WI38 (cell line): ENCODE measurements around the gene SNX2.

Experiments
- H3K4me3 ChIP-seq: 2 replicates; pipeline ENCODE4 v1.5.1; 2011; ENCODE audit warnings: low read depth, mild to moderate bottlenecking, control low read depth, low read length
- CTCF ChIP-seq: IDR thresholded peaks from 2 replicates; pipeline ENCODE4 v1.5.1; 2012; ENCODE audit warnings: low read depth, mild to moderate bottlenecking, control low read depth, low read length

Gene SNX2

GRCh38 chr5:122770477-122770876 is 4.4 kb upstream of the SNX2 start:
- TF ChIP-seq CTCF, result no peak
- no peak overlapping the region for H3K4me3 ChIP-seq

GRCh38 chr5:122772446-122772845 is 2.4 kb upstream of the SNX2 start:
- TF ChIP-seq CTCF, result no peak
- H3K4me3 ChIP-seq, result no peak overlapping the region

GRCh38 chr5:122773619-122774018 is 1.3 kb upstream of the SNX2 start:
- no peak overlapping the region for H3K4me3 ChIP-seq
- no peak for TF ChIP-seq CTCF

GRCh38 chr5:122774519-122774860 is 390 bp upstream of the SNX2 start:
- peak overlapping the region; percentile 81 for H3K4me3 ChIP-seq
- no peak for TF ChIP-seq CTCF

GRCh38 chr5:122775550-122776542 is 966 bp downstream of the SNX2 start:
- H3K4me3 ChIP-seq, result peak overlapping the region; percentile 81
- no peak for TF ChIP-seq CTCF

GRCh38 chr5:122778157-122778556 is 3.3 kb downstream of the SNX2 start:
- no peak for TF ChIP-seq CTCF
- no peak overlapping the region for H3K4me3 ChIP-seq

DNA sequence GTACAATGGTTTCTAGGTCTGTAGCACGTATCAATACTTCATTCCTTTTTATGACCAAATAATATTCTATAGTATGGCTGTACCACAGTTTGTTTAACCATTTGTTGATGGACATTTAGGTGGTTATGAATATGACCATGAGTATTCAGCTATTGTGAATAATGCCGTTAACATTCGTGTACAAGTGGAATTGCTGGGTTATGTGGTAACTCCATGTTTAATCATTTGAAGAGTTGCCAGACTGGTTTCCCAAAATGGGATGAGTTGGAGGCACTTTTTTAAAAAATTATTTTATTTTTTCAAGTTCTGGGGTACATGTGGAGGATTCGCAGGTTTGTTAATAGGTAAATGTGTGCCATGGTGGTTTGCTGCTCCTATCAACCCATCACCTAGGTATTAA is 4.6 kb downstream of the SNX2 start:
- no peak for TF ChIP-seq CTCF
- no peak overlapping the region for H3K4me3 ChIP-seq
